Activated CD4-positive, alpha-beta T cell treated with anti-CD3 and anti-CD28 coated beads, Interleukin-2, amount 10 ng/mL, durations not matched to agents 24 days and 14 days (primary cell): Measurements from ENCODE around the gene CCL28. TPM values are rescaled to one million over a fixed set of nuclear protein-coding genes. Genes with fewer than 3 reads are reported as not detected.

ENCODE experiments used
- DNase-seq: peaks from one replicate; pipeline ENCODE4 v3.0.0; 2022
- H3K27ac Mint-ChIP-seq: one replicate; pipeline ENCODE4 v1.8.0; 2022; ENCODE audit warnings: mild to moderate bottlenecking, mixed read lengths
- H3K27me3 Mint-ChIP-seq: one replicate; pipeline ENCODE4 v1.8.0; 2022; ENCODE audit warnings: mixed read lengths
- H3K36me3 Mint-ChIP-seq: one replicate; pipeline ENCODE4 v1.8.0; 2022; ENCODE audit warnings: low read depth, mild to moderate bottlenecking, mixed read lengths
- H3K4me1 Mint-ChIP-seq: one replicate; pipeline ENCODE4 v1.8.0; 2021; ENCODE audit warnings: mixed read lengths
- H3K4me3 Mint-ChIP-seq: one replicate; pipeline ENCODE4 v1.8.0; 2022; ENCODE audit warnings: mild to moderate bottlenecking, moderate library complexity, mixed read lengths
- H3K9me3 Mint-ChIP-seq: one replicate; pipeline ENCODE4 v1.8.0; 2021; ENCODE audit warnings: mixed read lengths
- intact Hi-C: fragments of 100-400 bp; cut with micrococcal nuclease; formaldehyde crosslinking; loops from one replicate; pipeline ENCODE4 v1.15.1; 2023
- total RNA-seq: library from RNA; stranded (reverse); gene quantifications from 2 replicates; pipeline ENCODE4 v1.2.3, GENCODE V29; 2022

Gene CCL28
- total RNA-seq, 1 donor from 2014 or later: 7.4 TPM

DNA sequence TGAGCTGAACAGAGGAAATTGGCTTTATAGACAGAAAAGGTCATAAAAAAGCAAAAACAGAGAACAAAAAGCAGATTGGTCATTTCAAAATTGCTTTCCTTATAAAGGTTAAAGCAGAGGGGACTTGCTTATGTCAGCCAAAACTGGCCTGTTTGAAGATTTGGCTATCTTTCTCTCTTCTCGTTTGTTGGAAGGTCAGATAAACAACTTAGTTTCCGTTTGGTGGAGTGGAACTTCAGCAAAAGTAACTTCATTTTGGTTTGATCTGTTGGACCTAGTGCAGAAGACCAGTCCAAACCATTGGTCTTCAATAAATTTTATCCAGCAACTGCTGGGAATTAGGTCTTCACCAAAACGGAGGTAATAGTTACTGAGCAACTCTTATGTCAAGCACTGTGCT, 53.9 kb downstream of the CCL28 start:
- no peak for DNase-seq
- Mint-ChIP-seq H3K4me3 (no peak overlapping the region), H3K4me1 (no peaks in the 10 kb centered on the region), H3K9me3 (peaks cover 27% of the 10 kb centered on the region), H3K27ac (no peak overlapping the region), H3K36me3 (no peaks in the 10 kb centered on the region), H3K27me3 (no peaks in the 10 kb centered on the region)
- intact Hi-C loops: no loop called here

- no peak overlapping the region for H3K4me3 Mint-ChIP-seq
- H3K27ac Mint-ChIP-seq: no peak overlapping the region
- no peaks in the 10 kb centered on the region for H3K36me3 Mint-ChIP-seq
- intact Hi-C loops: no loop called here
- H3K4me1 Mint-ChIP-seq: no peaks in the 10 kb centered on the region
- peaks cover 27% of the 10 kb centered on the region for H3K9me3 Mint-ChIP-seq
- no peaks in the 10 kb centered on the region for H3K27me3 Mint-ChIP-seq
- DNase-seq: no peak
Measured at GRCh38 chr5:43357878-43358281, 54.3 kb downstream of the CCL28 start.

- peaks cover 27% of the 10 kb centered on the region for H3K9me3 Mint-ChIP-seq
- no peaks in the 10 kb centered on the region for H3K4me1 Mint-ChIP-seq
- H3K36me3 Mint-ChIP-seq: no peaks in the 10 kb centered on the region
- H3K27ac Mint-ChIP-seq: no peak overlapping the region
- no peak for DNase-seq
- H3K4me3 Mint-ChIP-seq: no peak overlapping the region
- intact Hi-C loops: no loop called here
- no peaks in the 10 kb centered on the region for H3K27me3 Mint-ChIP-seq
Measured at GRCh38 chr5:43357067-43357466, 55.1 kb downstream of the CCL28 start.

GRCh38 chr5:43354774-43355173, 57.4 kb downstream of the CCL28 start:
- intact Hi-C loops: no loop called here
- no peak overlapping the region for H3K4me3 Mint-ChIP-seq
- no peaks in the 10 kb centered on the region for H3K27me3 Mint-ChIP-seq
- no peaks in the 10 kb centered on the region for H3K36me3 Mint-ChIP-seq
- no peak overlapping the region for H3K27ac Mint-ChIP-seq
- H3K9me3 Mint-ChIP-seq: peaks cover 18% of the 10 kb centered on the region
- no peaks in the 10 kb centered on the region for H3K4me1 Mint-ChIP-seq
- no peak for DNase-seq

DNA sequence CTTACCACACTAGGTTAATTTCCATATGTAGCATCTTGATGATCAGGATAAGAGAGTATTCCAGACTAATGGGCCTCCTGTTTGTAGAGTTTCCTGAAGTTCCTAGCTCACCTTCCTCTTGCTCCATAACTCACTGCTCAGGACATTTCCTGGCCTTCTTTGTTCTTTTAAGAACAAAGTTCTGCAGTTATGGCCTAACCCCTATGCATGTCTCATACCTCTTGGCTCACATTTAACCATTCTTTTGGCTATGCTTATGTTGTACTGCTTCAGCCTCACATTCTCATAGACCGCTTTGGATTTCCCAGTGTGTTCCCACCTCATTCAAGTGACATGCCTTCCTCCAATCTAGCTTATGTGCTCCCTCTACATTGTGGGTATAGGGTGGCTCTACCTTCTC, 58.5 kb downstream of the CCL28 start:
- H3K4me1 Mint-ChIP-seq: no peaks in the 10 kb centered on the region
- no peak for DNase-seq
- intact Hi-C loops: no loop called here
- H3K36me3 Mint-ChIP-seq: no peaks in the 10 kb centered on the region
- H3K4me3 Mint-ChIP-seq: no peak overlapping the region
- no peak overlapping the region for H3K27ac Mint-ChIP-seq
- no peaks in the 10 kb centered on the region for H3K27me3 Mint-ChIP-seq
- H3K9me3 Mint-ChIP-seq: peaks cover 8% of the 10 kb centered on the region

GRCh38 chr5:43352915-43353314, 59.3 kb downstream of the CCL28 start:
- Mint-ChIP-seq H3K4me3 (no peak overlapping the region), H3K4me1 (no peaks in the 10 kb centered on the region), H3K27me3 (no peaks in the 10 kb centered on the region), H3K9me3 (peaks cover 11% of the 10 kb centered on the region), H3K36me3 (no peaks in the 10 kb centered on the region), H3K27ac (no peak overlapping the region)
- DNase-seq: no peak
- intact Hi-C loops: no loop called here

DNA sequence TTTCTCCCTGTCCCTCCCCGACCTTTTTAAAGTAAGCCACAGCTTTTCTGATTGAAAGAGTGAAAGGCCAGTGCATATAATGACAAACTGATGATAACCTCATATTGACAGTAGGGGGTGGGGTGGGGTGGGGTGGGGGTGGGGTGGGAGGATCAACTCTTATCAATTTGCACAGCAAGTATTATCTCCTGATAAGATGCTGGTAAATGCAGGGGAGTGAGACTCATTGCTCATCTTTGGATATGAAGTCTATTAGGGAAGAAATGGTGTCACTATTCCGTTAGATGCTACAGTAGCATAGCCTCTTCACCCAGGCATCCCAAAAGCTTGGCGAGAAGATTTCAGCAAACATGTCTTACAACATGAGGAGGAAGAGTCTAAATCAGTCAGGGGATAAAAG, 60.1 kb downstream of the CCL28 start:
- intact Hi-C loops: no loop called here
- peaks cover 14% of the 10 kb centered on the region for H3K9me3 Mint-ChIP-seq

GRCh38 chr5:43348861-43349363, 63.3 kb downstream of the CCL28 start:
- Mint-ChIP-seq H3K9me3 (peaks cover 15% of the 10 kb centered on the region), H3K27ac (no peak overlapping the region), H3K4me3 (no peak overlapping the region), H3K4me1 (no peaks in the 10 kb centered on the region), H3K36me3 (no peaks in the 10 kb centered on the region), H3K27me3 (peaks cover 7% of the 10 kb centered on the region)
- no peak for DNase-seq
- intact Hi-C loops: no loop called here

More for the DNA sequence above, 60.1 kb downstream of the CCL28 start:
- H3K36me3 Mint-ChIP-seq: no peaks in the 10 kb centered on the region
- DNase-seq: no peak
- no peaks in the 10 kb centered on the region for H3K27me3 Mint-ChIP-seq
- no peak overlapping the region for H3K27ac Mint-ChIP-seq
- no peak overlapping the region for H3K4me3 Mint-ChIP-seq
- no peaks in the 10 kb centered on the region for H3K4me1 Mint-ChIP-seq

GRCh38 chr5:43348207-43348606, 64.0 kb downstream of the CCL28 start:
- no peaks in the 10 kb centered on the region for H3K36me3 Mint-ChIP-seq
- H3K27ac Mint-ChIP-seq: no peak overlapping the region
- no peak overlapping the region for H3K4me3 Mint-ChIP-seq
- no peak for DNase-seq
- no peaks in the 10 kb centered on the region for H3K4me1 Mint-ChIP-seq
- H3K27me3 Mint-ChIP-seq: peaks cover 7% of the 10 kb centered on the region
- H3K9me3 Mint-ChIP-seq: peaks cover 20% of the 10 kb centered on the region
- intact Hi-C loops: no loop called here

GRCh38 chr5:43338862-43339261, 73.3 kb downstream of the CCL28 start:
- Mint-ChIP-seq H3K4me1 (peaks cover 9% of the 10 kb centered on the region), H3K4me3 (no peak overlapping the region), H3K9me3 (peaks cover 29% of the 10 kb centered on the region), H3K36me3 (peaks cover 5% of the 10 kb centered on the region), H3K27ac (no peak overlapping the region), H3K27me3 (no peaks in the 10 kb centered on the region)
- intact Hi-C loops: no loop called here
- no peak for DNase-seq

DNA sequence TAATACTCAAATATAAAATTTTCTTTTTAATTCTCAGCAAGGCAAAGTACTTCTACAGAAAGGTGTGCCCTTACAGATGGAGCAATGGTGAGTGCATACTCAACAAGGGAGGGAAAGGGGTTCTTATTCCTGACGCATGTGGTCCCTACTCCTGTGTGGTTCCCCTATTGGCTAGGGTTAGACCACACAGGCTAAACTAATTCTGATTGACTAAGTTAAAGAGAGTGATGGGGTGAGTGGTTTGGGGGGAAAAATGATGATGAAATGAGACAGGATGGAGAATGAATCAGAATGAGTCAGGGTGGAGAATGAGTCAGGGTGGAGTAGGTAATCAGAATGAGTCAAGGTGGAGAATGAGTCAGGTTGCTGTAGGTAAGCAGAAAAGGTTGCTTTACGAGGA, 76.0 kb downstream of the CCL28 start:
- Mint-ChIP-seq H3K27me3 (no peaks in the 10 kb centered on the region), H3K4me1 (peaks cover 9% of the 10 kb centered on the region), H3K36me3 (peaks cover 5% of the 10 kb centered on the region), H3K4me3 (no peak overlapping the region), H3K9me3 (peaks cover 41% of the 10 kb centered on the region), H3K27ac (peak overlapping the region; percentile 63)
- intact Hi-C loops: loop anchor here (1.0 kb wide), 1 partner anchor 21 kb away; no protein-coding TSS in a partner anchor
- no peak for DNase-seq

DNA sequence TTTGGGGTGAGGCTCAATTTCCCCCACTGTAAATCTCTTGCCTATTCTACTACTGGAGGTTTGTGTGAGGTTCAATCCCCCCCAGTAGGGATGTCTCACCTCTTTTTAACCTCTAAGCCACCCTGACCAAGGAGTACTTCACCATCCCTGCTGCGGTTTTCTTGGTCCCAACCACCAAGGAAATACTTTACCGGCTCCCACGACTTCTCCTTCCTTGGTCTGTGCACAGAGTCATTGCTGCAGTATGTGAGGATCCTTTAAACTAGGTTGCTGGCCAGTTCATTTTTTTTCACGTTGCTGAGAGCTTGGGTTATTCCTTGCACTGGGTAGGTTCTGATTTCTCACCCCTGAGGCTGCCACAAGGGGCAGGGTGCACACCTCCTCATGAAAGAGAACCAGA, 76.5 kb downstream of the CCL28 start:
- no peak for DNase-seq
- Mint-ChIP-seq H3K9me3 (peaks cover 41% of the 10 kb centered on the region), H3K4me3 (no peak overlapping the region), H3K27me3 (no peaks in the 10 kb centered on the region), H3K27ac (peak overlapping the region; percentile 39), H3K4me1 (peaks cover 9% of the 10 kb centered on the region), H3K36me3 (peaks cover 5% of the 10 kb centered on the region)
- intact Hi-C loops: loop anchor here (1.0 kb wide), 1 partner anchor 20 kb away; no protein-coding TSS in a partner anchor

DNA sequence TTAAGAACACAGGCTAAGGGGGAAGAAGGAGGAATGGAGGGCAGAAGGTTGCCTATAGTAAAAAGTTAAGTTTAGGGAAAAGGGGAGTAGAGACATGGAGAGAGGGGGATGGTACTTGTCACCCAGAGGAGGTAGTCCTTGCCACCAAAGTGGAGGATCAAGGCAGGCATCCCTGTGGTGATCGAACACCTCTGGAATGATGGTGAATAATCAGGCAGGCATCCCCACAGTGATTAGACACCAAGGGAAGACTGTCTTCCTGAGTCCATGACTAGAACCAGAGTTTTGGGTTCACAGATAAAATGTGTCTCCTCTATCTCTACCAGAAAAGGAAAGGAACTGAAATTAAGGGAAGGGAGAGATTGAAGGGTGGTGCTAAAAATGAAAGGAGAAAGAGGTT, 79.8 kb downstream of the CCL28 start:
- intact Hi-C loops: no loop called here
- Mint-ChIP-seq H3K4me3 (no peak overlapping the region), H3K27me3 (no peaks in the 10 kb centered on the region), H3K36me3 (peaks cover 5% of the 10 kb centered on the region), H3K9me3 (peaks cover 32% of the 10 kb centered on the region), H3K4me1 (peaks cover 5% of the 10 kb centered on the region), H3K27ac (no peak overlapping the region)
- no peak for DNase-seq
